Measurements from ENCODE around the gene TBC1D3G. TPM values are rescaled to one million over a fixed set of nuclear protein-coding genes. Genes with fewer than 3 reads are reported as not detected.
"Not testable (repeated sequence)": the region's sequence is repeated elsewhere in the genome, so short reads cannot be mapped to it uniquely, and the experiment has no call there.

TBC1D3G gene
- total RNA-seq, result not detected

DNA sequence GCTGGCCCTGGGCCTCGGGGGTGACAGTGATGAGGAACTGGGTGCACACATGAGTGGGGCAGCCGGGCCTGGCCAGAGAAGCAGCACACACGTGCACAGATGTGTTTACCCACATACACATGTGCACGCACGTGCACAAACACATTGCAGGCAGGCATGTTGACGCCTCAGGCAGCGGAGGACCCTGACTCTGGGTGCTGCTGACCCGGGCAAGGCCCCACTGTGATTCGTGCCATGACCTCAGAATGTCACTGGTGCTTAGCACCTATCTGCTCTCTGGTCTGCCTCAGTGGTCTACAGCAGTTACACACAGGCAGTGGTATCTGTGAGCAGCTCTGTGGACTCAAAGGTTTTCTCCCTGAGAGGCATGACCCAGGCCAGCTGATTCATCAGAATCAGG lies at the start of gene TBC1D3G:
TSS of gene TBC1D3G (plus strand) at position 301 of the 400 bp plus-strand sequence. CDS start 1,528 bp downstream, outside the sequence.
- H3K36me3 ChIP-seq; H3K27me3 ChIP-seq; intact Hi-C loops (cut with DNase I; ENCODE audit: low total_unique reads): not testable (repeated sequence)

DNA sequence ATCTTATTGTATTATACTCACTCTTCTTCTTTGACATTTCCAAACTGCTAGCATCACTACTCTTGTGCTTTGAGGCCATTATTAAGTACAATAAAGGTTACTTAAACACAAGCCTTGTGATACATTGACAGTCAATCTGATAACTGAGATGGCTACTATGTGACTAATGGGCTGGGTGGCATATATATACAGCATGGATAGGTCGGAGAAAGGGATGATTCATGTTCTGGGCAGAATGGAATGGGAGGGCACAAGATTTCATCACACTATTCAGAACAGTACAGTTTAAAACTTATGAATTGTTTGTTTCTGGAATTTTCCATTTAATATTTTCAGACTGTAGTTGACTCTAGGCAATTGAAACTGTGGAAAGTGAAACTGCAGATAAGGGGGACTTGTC lies 40.4 kb upstream of the TBC1D3G start:
- H3K9me3 ChIP-seq; H3K36me3 ChIP-seq; intact Hi-C loops (cut with DNase I; ENCODE audit: low total_unique reads); H3K27me3 ChIP-seq; H3K4me3 ChIP-seq; H3K27ac ChIP-seq; DNase-seq; H3K4me1 ChIP-seq: not testable (repeated sequence)

More for the DNA sequence above, at the start of gene TBC1D3G:
- not testable (repeated sequence) for H3K27ac ChIP-seq, DNase-seq, H3K4me1 ChIP-seq, H3K4me3 ChIP-seq, H3K9me3 ChIP-seq

- H3K4me3 ChIP-seq; intact Hi-C loops (cut with DNase I; ENCODE audit: low total_unique reads); H3K36me3 ChIP-seq; H3K27ac ChIP-seq; H3K9me3 ChIP-seq; H3K27me3 ChIP-seq; DNase-seq; H3K4me1 ChIP-seq: not testable (repeated sequence)
Observed at GRCh38 chr17:36284219-36284618, 39.5 kb upstream of the TBC1D3G start.

DNA sequence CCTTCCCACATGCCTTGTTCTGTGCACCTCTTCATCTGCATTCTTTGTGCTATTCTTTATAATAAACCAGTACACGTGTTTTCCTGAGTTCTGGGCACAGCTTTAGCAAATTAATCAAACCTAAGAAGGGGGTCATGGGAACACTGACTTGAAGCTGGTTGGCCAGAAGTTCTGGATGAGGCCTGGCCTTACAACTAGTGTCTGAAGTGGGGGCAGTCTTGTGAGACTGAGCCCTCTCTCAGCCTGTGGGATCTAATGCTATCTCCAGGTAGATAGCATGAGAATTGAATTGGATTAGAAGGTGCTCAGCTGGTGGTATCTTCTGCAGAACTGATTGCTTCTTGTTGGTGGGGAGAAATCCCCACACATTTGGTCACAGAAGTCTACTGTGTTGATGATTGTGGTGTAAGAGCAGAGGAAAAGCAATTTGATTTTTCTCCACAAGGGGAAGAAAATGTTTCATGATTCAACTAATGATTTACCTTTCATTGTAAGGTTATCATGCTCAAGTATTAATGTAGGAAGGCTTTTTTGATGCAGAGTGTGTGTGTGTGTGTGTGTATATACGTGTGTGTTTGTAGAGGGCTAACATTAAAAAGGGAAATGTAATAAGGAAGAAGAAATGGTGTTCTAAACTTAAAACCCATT lies 33.6 kb upstream of the TBC1D3G start:
- H3K4me1 ChIP-seq; H3K27me3 ChIP-seq; H3K4me3 ChIP-seq; H3K9me3 ChIP-seq; H3K27ac ChIP-seq; H3K36me3 ChIP-seq; intact Hi-C loops (cut with DNase I; ENCODE audit: low total_unique reads); DNase-seq: not testable (repeated sequence)

DNA sequence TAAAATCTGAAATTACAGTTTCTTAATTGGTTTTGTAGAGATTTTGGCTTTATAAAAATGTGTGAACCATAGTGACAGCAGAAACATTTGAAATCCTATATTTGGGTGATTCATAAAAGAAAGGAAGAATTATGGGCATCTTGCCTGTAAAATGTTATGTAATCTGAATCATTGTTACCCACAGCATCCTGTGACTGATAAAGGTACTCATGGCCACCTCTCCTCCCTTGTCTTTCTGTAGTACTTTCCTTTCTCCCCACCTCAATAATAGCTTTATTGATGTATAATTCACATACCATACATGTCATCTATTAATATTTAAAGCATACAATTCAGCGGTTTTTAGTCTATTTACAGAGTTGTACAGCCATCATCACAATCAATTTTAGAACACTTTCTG lies 28.5 kb upstream of the TBC1D3G start:
- H3K9me3 ChIP-seq; H3K27ac ChIP-seq; DNase-seq; H3K4me3 ChIP-seq; H3K4me1 ChIP-seq; H3K27me3 ChIP-seq; intact Hi-C loops (cut with DNase I; ENCODE audit: low total_unique reads); H3K36me3 ChIP-seq: not testable (repeated sequence)

GRCh38 chr17:36315736-36316135 lies 7.9 kb upstream of the TBC1D3G start:
- H3K27ac ChIP-seq; H3K9me3 ChIP-seq; H3K27me3 ChIP-seq; DNase-seq; H3K4me3 ChIP-seq; H3K36me3 ChIP-seq; intact Hi-C loops (cut with DNase I; ENCODE audit: low total_unique reads); H3K4me1 ChIP-seq: not testable (repeated sequence)

GRCh38 chr17:36362496-36362895 lies 38.8 kb downstream of the TBC1D3G start:
- intact Hi-C loops (cut with DNase I; ENCODE audit: low total_unique reads); H3K4me1 ChIP-seq; DNase-seq: not testable (repeated sequence)

GRCh38 chr17:36375938-36376337 lies 52.3 kb downstream of the TBC1D3G start:
- H3K36me3 ChIP-seq; DNase-seq; H3K9me3 ChIP-seq; H3K27me3 ChIP-seq; H3K4me3 ChIP-seq; intact Hi-C loops (cut with DNase I; ENCODE audit: low total_unique reads); H3K27ac ChIP-seq; H3K4me1 ChIP-seq: not testable (repeated sequence)

More at GRCh38 chr17:36362496-36362895, 38.8 kb downstream of the TBC1D3G start:
- not testable (repeated sequence) for H3K27ac ChIP-seq, H3K4me3 ChIP-seq, H3K27me3 ChIP-seq, H3K36me3 ChIP-seq, H3K9me3 ChIP-seq

Small RNA genes within 50 kb of the gene (small RNA-seq; reads per million reads assigned to genes)
- gene RF00019, result not detected

Other genes with a start within 250 kb of the TBC1D3G start
- 1 to 10 TPM in 1 of 4 donors, under 1 TPM in 1, not detected in 2; 0.49 to 6.5 TPM for gene CCL3, start 233.7 kb upstream of the TBC1D3G start, total RNA-seq
- gene CCL4, start 220.1 kb upstream of the TBC1D3G start, total RNA-seq, result 1 to 10 TPM; 1.0 to 2.5 (median 1.5) TPM
- gene TBC1D3B, start 147.2 kb upstream of the TBC1D3G start, total RNA-seq, result 10 to 100 TPM in 1 of 4 donors, not detected in 3; 10.9 TPM
- gene CCL3L1, start 127.1 kb upstream of the TBC1D3G start, total RNA-seq, result 1 to 10 TPM in 1 of 4 donors, not detected in 3; 2.3 TPM
- 1 to 10 TPM in 1 of 4 donors, not detected in 3; 6.7 TPM for gene CCL4L2, start 112.8 kb upstream of the TBC1D3G start, total RNA-seq
- under 1 TPM in 1 of 4 donors, not detected in 3; 0.85 TPM for gene TBC1D3I, start 59.3 kb upstream of the TBC1D3G start, total RNA-seq
- gene TBC1D3H, start 64.6 kb downstream of the TBC1D3G start, total RNA-seq, result not detected
- 10 to 100 TPM in 3 of 4 donors, 1 to 10 TPM in 1; 10.0 to 34.5 (median 24.4) TPM for gene ZNHIT3, start 162.8 kb downstream of the TBC1D3G start, total RNA-seq
- gene MYO19, start 211.0 kb downstream of the TBC1D3G start, total RNA-seq, result 10 to 100 TPM in 3 of 4 donors, 1 to 10 TPM in 1; 7.9 to 69.7 (median 48.5) TPM
- 10 to 100 TPM in 2 of 4 donors, 1 to 10 TPM in 1, not detected in 1; 8.6 to 12.9 (median 11.0) TPM for gene PIGW, start 211.1 kb downstream of the TBC1D3G start, total RNA-seq
- gene GGNBP2, start 221.0 kb downstream of the TBC1D3G start, total RNA-seq, result 10 to 100 TPM; 24.6 to 93.0 (median 51.9) TPM

Data from uterus (tissue), 4 donors.